ENCODE measurements around the gene TSHZ1.

The TSHZ1 gene

GRCh38 chr18:75238100-75238499 lies 27.5 kb downstream of the TSHZ1 start:
- H3K4me3 ChIP-seq (ENCODE audit: low read length) = no peak overlapping the region
- H3K4me1 ChIP-seq (ENCODE audit: control insufficient read depth, insufficient read depth, low read length) = no peaks in the 10 kb centered on the region
- H3K9ac ChIP-seq (ENCODE audit: low read length) = no peak overlapping the region
- no peak overlapping the region for H3K27ac ChIP-seq (ENCODE audit: low read depth, low read length)
- peaks cover 2% of the 10 kb centered on the region for H3K36me3 ChIP-seq (ENCODE audit: control insufficient read depth, insufficient read depth, low read length)
- no peaks in the 10 kb centered on the region for H3K27me3 ChIP-seq (ENCODE audit: control insufficient read depth, insufficient read depth, low read length)

GRCh38 chr18:75238786-75239185 lies 28.2 kb downstream of the TSHZ1 start:
- Histone ChIP-seq H3K9ac (ENCODE audit: low read length) (no peak overlapping the region), H3K4me3 (ENCODE audit: low read length) (no peak overlapping the region), H3K4me1 (ENCODE audit: control insufficient read depth, insufficient read depth, low read length) (no peaks in the 10 kb centered on the region), H3K27me3 (ENCODE audit: control insufficient read depth, insufficient read depth, low read length) (no peaks in the 10 kb centered on the region), H3K27ac (ENCODE audit: low read depth, low read length) (no peak overlapping the region), H3K36me3 (ENCODE audit: control insufficient read depth, insufficient read depth, low read length) (peaks cover 2% of the 10 kb centered on the region)

- no peaks in the 10 kb centered on the region for H3K4me1 ChIP-seq (ENCODE audit: control insufficient read depth, insufficient read depth, low read length)
- peaks cover 2% of the 10 kb centered on the region for H3K36me3 ChIP-seq (ENCODE audit: control insufficient read depth, insufficient read depth, low read length)
- no peak overlapping the region for H3K4me3 ChIP-seq (ENCODE audit: low read length)
- no peak overlapping the region for H3K9ac ChIP-seq (ENCODE audit: low read length)
- no peaks in the 10 kb centered on the region for H3K27me3 ChIP-seq (ENCODE audit: control insufficient read depth, insufficient read depth, low read length)
- H3K27ac ChIP-seq (ENCODE audit: low read depth, low read length) = no peak overlapping the region
Observed at GRCh38 chr18:75240433-75240832, 29.8 kb downstream of the TSHZ1 start.

GRCh38 chr18:75241705-75242104 lies 31.1 kb downstream of the TSHZ1 start:
- Histone ChIP-seq H3K27ac (ENCODE audit: low read depth, low read length) (no peak overlapping the region), H3K36me3 (ENCODE audit: control insufficient read depth, insufficient read depth, low read length) (peaks cover 2% of the 10 kb centered on the region), H3K4me3 (ENCODE audit: low read length) (no peak overlapping the region), H3K4me1 (ENCODE audit: control insufficient read depth, insufficient read depth, low read length) (no peaks in the 10 kb centered on the region), H3K9ac (ENCODE audit: low read length) (no peak overlapping the region), H3K27me3 (ENCODE audit: control insufficient read depth, insufficient read depth, low read length) (no peaks in the 10 kb centered on the region)

GRCh38 chr18:75244351-75245313 lies 34.0 kb downstream of the TSHZ1 start:
- H3K4me3 ChIP-seq (ENCODE audit: low read length) = no peak overlapping the region

GRCh38 chr18:75246721-75247610 lies 36.4 kb downstream of the TSHZ1 start:
- Histone ChIP-seq H3K9ac (ENCODE audit: low read length) (no peak overlapping the region), H3K36me3 (ENCODE audit: control insufficient read depth, insufficient read depth, low read length) (no peaks in the 10 kb centered on the region), H3K27ac (ENCODE audit: low read depth, low read length) (peak overlapping the region; percentile 72), H3K27me3 (ENCODE audit: control insufficient read depth, insufficient read depth, low read length) (no peaks in the 10 kb centered on the region), H3K4me1 (ENCODE audit: control insufficient read depth, insufficient read depth, low read length) (peaks cover 7% of the 10 kb centered on the region), H3K4me3 (ENCODE audit: low read length) (peak overlapping the region; percentile 57)

More at GRCh38 chr18:75244351-75245313, 34.0 kb downstream of the TSHZ1 start:
- no peaks in the 10 kb centered on the region for H3K36me3 ChIP-seq (ENCODE audit: control insufficient read depth, insufficient read depth, low read length)
- H3K4me1 ChIP-seq (ENCODE audit: control insufficient read depth, insufficient read depth, low read length) = peaks cover 7% of the 10 kb centered on the region
- no peaks in the 10 kb centered on the region for H3K27me3 ChIP-seq (ENCODE audit: control insufficient read depth, insufficient read depth, low read length)
- no peak overlapping the region for H3K27ac ChIP-seq (ENCODE audit: low read depth, low read length)
- H3K9ac ChIP-seq (ENCODE audit: low read length) = no peak overlapping the region

- Histone ChIP-seq H3K4me1 (ENCODE audit: control insufficient read depth, insufficient read depth, low read length) (peaks cover 7% of the 10 kb centered on the region), H3K27me3 (ENCODE audit: control insufficient read depth, insufficient read depth, low read length) (no peaks in the 10 kb centered on the region), H3K4me3 (ENCODE audit: low read length) (peak overlapping the region; percentile 57), H3K36me3 (ENCODE audit: control insufficient read depth, insufficient read depth, low read length) (no peaks in the 10 kb centered on the region), H3K27ac (ENCODE audit: low read depth, low read length) (peak overlapping the region; percentile 72), H3K9ac (ENCODE audit: low read length) (no peak overlapping the region)
Observed at GRCh38 chr18:75247611-75248421, 37.2 kb downstream of the TSHZ1 start.

GRCh38 chr18:75248426-75249174 lies 38.0 kb downstream of the TSHZ1 start:
- Histone ChIP-seq H3K4me3 (ENCODE audit: low read length) (peak overlapping the region; percentile 57), H3K27me3 (ENCODE audit: control insufficient read depth, insufficient read depth, low read length) (no peaks in the 10 kb centered on the region), H3K4me1 (ENCODE audit: control insufficient read depth, insufficient read depth, low read length) (peaks cover 8% of the 10 kb centered on the region), H3K9ac (ENCODE audit: low read length) (no peak overlapping the region), H3K36me3 (ENCODE audit: control insufficient read depth, insufficient read depth, low read length) (no peaks in the 10 kb centered on the region), H3K27ac (ENCODE audit: low read depth, low read length) (peak overlapping the region; percentile 72)

- peak overlapping the region; percentile 5 for H3K4me3 ChIP-seq (ENCODE audit: low read length)
- no peak overlapping the region for H3K9ac ChIP-seq (ENCODE audit: low read length)
- H3K27me3 ChIP-seq (ENCODE audit: control insufficient read depth, insufficient read depth, low read length) = no peaks in the 10 kb centered on the region
- H3K27ac ChIP-seq (ENCODE audit: low read depth, low read length) = peak overlapping the region; percentile 72
- peaks cover 10% of the 10 kb centered on the region for H3K4me1 ChIP-seq (ENCODE audit: control insufficient read depth, insufficient read depth, low read length)
- H3K36me3 ChIP-seq (ENCODE audit: control insufficient read depth, insufficient read depth, low read length) = no peaks in the 10 kb centered on the region
Observed at GRCh38 chr18:75249175-75249518, 38.5 kb downstream of the TSHZ1 start.

GRCh38 chr18:75249672-75250470 lies 39.3 kb downstream of the TSHZ1 start:
- Histone ChIP-seq H3K4me1 (ENCODE audit: control insufficient read depth, insufficient read depth, low read length) (peaks cover 10% of the 10 kb centered on the region), H3K9ac (ENCODE audit: low read length) (no peak overlapping the region), H3K27me3 (ENCODE audit: control insufficient read depth, insufficient read depth, low read length) (no peaks in the 10 kb centered on the region), H3K27ac (ENCODE audit: low read depth, low read length) (no peak overlapping the region), H3K4me3 (ENCODE audit: low read length) (no peak overlapping the region), H3K36me3 (ENCODE audit: control insufficient read depth, insufficient read depth, low read length) (no peaks in the 10 kb centered on the region)

GRCh38 chr18:75250471-75250821 lies 39.8 kb downstream of the TSHZ1 start:
- H3K27ac ChIP-seq (ENCODE audit: low read depth, low read length) = no peak overlapping the region
- H3K27me3 ChIP-seq (ENCODE audit: control insufficient read depth, insufficient read depth, low read length) = no peaks in the 10 kb centered on the region
- H3K9ac ChIP-seq (ENCODE audit: low read length) = no peak overlapping the region
- H3K36me3 ChIP-seq (ENCODE audit: control insufficient read depth, insufficient read depth, low read length) = no peaks in the 10 kb centered on the region
- peaks cover 12% of the 10 kb centered on the region for H3K4me1 ChIP-seq (ENCODE audit: control insufficient read depth, insufficient read depth, low read length)
- no peak overlapping the region for H3K4me3 ChIP-seq (ENCODE audit: low read length)

All from rectal smooth muscle tissue (tissue), 1 donor.